Left colon (tissue), 2 donors: ENCODE data around the gene AKT3. TPM values are rescaled to one million over a fixed set of nuclear protein-coding genes. Genes with fewer than 3 reads are reported as not detected.
A peak's percentile ranks its signal among the peaks of the same experiment; 100 is the strongest.

Source experiments
- ATAC-seq: fragments of 200-7000 bp; cut with Tn5 transposase; one replicate; pipeline ENCODE4 v1.9.1; 2020; ENCODE audit warnings: mild to moderate bottlenecking, moderate library complexity
- DNase-seq, 2 donors: peaks; one replicate each; pipeline ENCODE4 v3.0.0-alpha.2; 2020
- intact Hi-C, 2 donors: fragments of 100-400 bp; cut with DNase I in 1 of 2; cut with micrococcal nuclease in 1 of 2; formaldehyde crosslinking; loops; one replicate each; pipeline versions ENCODE4 v1.11.2 to v1.14.0; 2022; cut with DNase I, micrococcal nuclease
- total RNA-seq, 2 donors: library from RNA; stranded (reverse); fragmentation: NEBNext Ultra II Directional; extraction: Animal tissue kit (Norgen Biotek cat#: 25700); gene quantifications; one replicate each; pipeline ENCODE4 v1.2.1, GENCODE V29; 2021
- donor health status: DM: no; HTN: no; CAD: no.
- donor health status: DM: yes; HTN: yes; CAD: no.

AKT3 gene
- total RNA-seq, 2 donors from 2014 or later: 9.7 to 21.1 TPM

DNA sequence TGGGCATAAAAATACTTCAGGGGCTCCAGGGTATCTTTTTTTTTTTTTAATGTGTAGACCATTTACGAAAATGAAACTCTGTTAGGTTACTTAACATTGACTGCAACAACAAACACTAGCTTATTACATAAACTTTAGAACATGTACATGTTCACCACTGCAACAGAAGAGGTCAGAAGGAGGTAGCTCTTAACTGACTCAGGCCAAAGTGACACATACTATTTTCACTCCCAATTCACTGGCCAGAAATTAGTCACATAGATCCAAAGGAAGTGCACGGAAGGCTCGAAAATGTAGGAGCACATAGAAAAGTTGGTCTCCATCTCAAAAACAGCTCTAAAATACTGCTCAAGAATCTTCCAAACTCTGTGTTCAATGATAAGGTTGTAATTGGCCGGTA lies 107.2 kb downstream of the AKT3 start:
- intact Hi-C loops: loop anchor here in 1 of 2 donors (10.0 kb wide), 1 partner anchor 398 kb away; no protein-coding TSS in a partner anchor
- ATAC-seq (no peak), DNase-seq (no peak)

GRCh38 chr1:243740255-243740999 lies 109.6 kb downstream of the AKT3 start:
- ATAC-seq: no peak
- intact Hi-C loops: loop anchor here in 1 of 2 donors (10.0 kb wide), 1 partner anchor 396 kb away; no protein-coding TSS in a partner anchor
- DNase-seq: no peak

DNA sequence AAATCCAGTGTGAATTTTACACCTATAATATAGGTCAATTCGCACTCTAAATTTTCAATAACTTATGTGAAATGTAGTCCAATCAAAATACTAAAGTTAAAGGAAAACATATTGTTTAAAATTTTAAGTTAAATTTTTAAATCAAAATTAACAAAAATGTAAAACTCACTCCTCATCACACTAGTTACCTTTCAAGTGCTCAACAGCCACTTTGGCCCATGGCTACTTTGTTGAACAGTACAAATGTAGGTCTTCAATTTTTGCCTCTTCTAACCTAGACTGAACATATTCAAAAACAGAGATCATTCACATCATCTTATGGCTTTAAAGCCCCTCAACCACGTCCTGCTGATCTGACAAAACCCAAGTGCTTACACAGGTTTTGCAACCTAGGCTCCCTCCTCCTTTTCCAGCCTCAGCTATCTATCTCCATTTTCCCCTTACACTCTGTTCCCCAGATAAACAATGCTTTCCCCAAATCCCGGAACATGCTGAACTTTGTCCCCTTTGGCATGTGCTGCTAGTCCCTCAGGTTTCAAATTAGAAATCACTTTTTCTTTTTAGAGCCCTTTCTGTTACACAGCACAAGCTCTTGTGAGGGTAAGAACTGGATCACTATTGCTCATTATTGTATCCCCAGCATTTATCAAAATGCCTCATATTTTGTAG lies 110.6 kb downstream of the AKT3 start:
- DNase-seq (no peak), ATAC-seq (no peak)
- intact Hi-C loops: loop anchor here in 1 of 2 donors (10.0 kb wide), 1 partner anchor 395 kb away; no protein-coding TSS in a partner anchor

DNA sequence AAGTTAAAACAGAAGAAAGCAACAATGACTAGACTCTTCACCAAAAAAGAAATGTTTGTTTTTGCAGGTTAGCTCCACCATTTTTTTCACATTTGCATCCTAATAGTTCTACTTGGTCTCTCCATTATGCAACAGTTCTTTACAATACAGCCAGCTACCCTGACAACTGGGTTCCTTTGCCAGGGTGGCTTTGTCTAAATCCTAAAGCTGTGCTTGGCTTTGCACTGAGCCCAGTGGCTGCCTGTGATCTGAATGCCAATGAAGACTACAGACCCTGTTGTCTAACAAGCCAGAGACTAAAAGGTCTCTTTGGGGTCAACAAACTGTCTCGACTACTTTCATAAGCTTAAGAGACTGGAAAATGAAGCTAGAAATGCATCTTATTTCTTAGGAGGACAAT lies 112.0 kb downstream of the AKT3 start:
- ATAC-seq: no peak

DNA sequence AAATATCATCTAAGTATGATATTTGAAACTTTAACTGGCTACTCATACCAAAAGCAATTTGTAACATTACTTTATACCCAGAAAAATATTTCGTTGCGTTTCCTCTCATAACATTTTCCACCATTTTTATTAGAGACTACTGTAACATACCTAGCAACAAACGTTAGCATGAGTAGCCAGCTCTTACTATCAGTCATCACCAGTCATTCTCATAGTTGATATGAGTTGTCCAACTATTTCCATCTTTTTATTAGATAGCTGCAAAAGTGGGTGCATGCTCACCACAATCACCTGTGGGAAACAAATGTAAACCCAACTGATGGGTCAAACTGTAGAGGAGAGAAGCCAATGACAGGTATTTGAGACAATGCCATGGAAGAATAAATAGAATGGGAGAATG lies 114.6 kb downstream of the AKT3 start:
- ATAC-seq: no peak
- DNase-seq: no peak
- intact Hi-C loops: no loop called here

More for the DNA sequence above, 112.0 kb downstream of the AKT3 start:
- no peak for DNase-seq
- intact Hi-C loops: no loop called here

GRCh38 chr1:243734308-243734695 lies 115.7 kb downstream of the AKT3 start:
- intact Hi-C loops: no loop called here
- no peak for DNase-seq
- no peak for ATAC-seq

GRCh38 chr1:243733670-243734307 lies 116.3 kb downstream of the AKT3 start:
- ATAC-seq (no peak), DNase-seq (no peak)
- intact Hi-C loops: no loop called here

GRCh38 chr1:243732637-243733036 lies 117.4 kb downstream of the AKT3 start:
- no peak for ATAC-seq
- intact Hi-C loops: no loop called here
- DNase-seq: no peak

DNA sequence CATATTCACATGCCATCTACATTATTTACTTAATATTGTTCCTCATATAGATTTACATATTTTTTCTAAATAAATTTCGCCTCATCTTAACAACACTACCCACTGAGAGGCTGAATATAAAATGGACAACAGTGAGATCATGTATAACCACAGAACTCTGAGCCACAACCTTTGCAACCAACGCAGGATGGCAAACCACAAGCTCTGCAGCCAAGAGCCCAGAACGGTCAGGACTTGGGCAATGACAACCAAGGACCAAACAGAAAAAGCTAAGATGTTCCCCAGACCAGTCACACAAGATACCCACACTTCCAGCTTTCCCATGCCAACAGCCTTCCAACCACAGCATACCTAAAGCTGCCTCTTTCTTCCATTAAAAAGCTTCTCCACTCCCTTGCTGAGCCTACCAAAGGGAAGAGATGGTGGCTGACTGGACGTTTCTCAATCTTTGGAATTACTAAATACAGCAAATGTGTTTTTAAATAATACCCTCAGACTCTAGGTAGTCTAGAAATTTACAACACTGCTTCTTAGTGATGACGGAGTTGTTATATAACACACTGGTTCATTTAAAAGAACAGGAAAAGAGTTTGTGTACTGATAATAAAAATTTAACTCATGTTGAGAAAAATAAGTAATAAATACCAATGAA lies 117.9 kb downstream of the AKT3 start:
- intact Hi-C loops: no loop called here
- DNase-seq (no peak), ATAC-seq (no peak)

GRCh38 chr1:243731301-243731891 lies 118.6 kb downstream of the AKT3 start:
- intact Hi-C loops: no loop called here
- DNase-seq: peak in 1 of 2 donors; percentile 26
- no peak for ATAC-seq

DNA sequence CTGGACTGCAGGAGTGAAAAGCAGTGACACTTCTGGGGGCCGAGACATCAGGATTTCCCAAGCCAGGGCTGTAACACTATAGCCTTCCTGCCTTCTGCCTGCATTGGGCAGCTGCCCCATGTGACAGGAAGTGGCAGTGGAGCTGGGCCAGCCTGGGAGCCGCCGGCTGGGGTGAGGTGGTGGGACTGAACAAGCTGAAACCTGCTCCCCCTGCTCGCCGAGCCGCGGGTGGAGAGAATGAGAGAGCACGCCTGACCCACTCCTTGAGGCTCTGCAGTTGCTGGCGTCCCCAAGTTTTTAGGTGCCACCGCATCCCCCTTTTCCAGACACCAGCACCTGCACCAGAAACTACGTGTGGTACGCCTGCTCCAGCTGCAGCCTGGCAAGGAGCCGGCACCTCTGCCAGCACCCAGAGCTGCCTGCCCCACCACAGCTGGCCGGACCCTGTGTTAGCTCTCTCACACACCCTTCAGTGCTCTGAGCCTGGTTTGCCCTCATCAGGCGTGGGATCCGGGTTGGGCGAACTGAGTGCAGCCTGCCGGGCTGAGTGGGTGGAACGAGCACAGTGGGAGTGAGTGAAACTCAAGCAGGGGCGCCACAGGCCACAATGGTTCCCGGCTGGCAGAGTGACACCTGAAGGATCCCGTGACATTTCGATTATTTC lies 119.4 kb downstream of the AKT3 start:
- DNase-seq (no peak), ATAC-seq (no peak)
- intact Hi-C loops: no loop called here

DNA sequence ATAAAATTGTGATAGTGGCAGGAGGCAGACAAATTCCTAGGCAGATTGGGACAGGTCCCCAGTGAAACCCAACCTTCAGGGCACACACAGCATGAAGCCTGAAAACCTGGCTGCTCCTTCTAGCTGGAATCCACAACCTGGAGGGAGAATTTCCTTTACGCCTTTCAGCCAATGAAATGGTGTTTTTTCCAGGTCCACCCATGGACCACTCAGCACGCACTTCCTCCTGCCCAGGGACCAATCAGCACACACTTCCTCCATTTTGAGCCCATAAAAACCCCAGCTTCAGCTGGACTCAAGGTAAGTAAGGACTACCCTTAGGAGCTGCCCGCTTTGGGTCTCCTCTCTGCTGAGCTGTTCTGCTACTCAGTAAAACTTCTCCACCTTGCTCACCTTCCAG lies 120.1 kb downstream of the AKT3 start:
- ATAC-seq (no peak), DNase-seq (no peak)
- intact Hi-C loops: no loop called here

GRCh38 chr1:243727503-243728203 lies 122.4 kb downstream of the AKT3 start:
- DNase-seq (no peak), ATAC-seq (no peak)
- intact Hi-C loops: no loop called here

DNA sequence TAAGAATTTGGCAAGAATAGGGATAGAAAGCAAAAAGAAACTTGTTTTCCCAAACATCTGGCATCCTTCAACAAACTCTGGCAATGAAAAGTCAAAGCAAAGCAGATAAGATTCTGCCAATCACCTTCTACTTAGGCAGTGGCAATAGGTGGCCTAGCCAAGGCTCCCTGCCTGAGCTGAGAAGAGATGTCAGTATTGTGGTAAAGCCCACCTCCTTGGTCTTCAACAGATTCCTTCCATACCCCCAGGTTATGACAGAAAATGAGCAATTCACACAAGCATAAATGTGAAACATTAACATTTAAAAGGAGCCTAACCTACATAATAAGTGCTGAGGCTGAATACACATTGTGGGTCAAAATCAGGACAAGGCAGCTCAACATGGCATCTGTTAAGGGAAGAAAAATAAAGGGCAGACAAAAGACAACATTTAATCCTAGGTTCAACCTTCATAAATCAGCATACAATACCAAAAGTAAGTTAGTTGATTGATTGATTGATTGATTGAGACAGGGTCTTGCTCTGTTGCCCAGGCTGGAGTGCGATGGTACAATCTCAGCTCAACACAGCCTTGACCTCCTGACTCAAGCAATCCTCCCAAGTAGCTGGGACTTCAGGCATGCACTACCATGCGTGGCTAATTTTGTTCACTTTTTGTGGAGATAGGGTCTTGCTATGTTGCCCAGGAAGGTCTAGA lies 123.1 kb downstream of the AKT3 start:
- DNase-seq: no peak
- intact Hi-C loops: no loop called here
- ATAC-seq: no peak

DNA sequence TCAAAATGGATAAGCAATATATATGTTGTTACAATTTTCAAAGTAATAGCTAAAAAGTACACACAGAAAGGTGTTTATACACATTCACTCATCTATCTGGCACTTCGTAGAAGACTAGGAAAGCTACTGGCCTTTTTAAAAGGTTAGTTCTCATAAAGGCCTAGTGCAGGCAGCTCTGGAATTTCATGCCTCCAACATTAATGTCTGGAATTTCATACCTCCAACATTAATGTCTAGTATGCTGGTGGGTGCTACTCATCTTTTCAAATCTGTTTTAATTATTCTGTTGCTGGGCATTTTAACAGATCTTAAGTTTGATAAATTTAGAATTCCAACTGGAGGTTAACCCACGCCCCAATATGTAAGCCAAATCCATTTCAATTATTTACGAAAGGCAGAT lies 124.2 kb downstream of the AKT3 start:
- ATAC-seq: no peak
- intact Hi-C loops: no loop called here
- DNase-seq: no peak

DNA sequence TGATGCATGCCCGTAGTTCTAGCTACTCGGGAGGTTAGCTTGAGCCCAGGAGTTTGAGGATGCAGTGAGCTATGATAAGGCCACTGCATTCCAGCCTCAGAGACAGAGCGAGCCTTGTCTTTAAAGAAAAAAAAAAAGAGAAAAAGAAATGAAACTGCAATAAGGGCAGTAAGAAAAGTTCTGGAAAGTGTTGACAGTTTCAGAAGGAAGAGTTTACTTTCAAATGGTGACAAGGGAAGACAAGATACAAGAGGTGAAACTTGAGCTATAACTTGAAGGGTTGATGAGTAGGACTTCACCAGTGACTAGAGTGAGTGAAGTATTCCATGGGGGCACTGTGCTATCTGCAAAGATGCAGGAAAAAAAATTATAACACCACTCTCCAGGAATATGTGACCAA lies 125.0 kb downstream of the AKT3 start:
- DNase-seq (no peak), ATAC-seq (no peak)
- intact Hi-C loops: no loop called here

- ATAC-seq (no peak), DNase-seq (no peak)
- intact Hi-C loops: no loop called here
Observed at GRCh38 chr1:243723458-243724043, 126.5 kb downstream of the AKT3 start.
